Left lung (tissue), 10 donors: ENCODE results near the gene IMMP2L. TPM values are rescaled to one million over a fixed set of nuclear protein-coding genes. Genes with fewer than 3 reads are reported as not detected.

ENCODE experiments used
- ATAC-seq: fragments of 200-7000 bp; cut with Tn5 transposase; one replicate; pipeline ENCODE4 v1.9.1; 2020; ENCODE audit warnings: moderate library complexity
- DNase-seq, 4 donors: peaks; one replicate each; pipeline ENCODE4 v3.0.0-alpha.2; 2013 to 2020
- H3K27ac ChIP-seq, 2 donors: fragments of 200-600 bp; sonication (generic) in 1 of 2; one replicate each; pipeline versions ENCODE4 v1.5.0 to v1.8.0; 2020 to 2021
- H3K27me3 ChIP-seq, 2 donors: fragments of 200-600 bp; sonication (generic) in 1 of 2; one replicate each; pipeline versions ENCODE4 v1.5.0 to v1.8.0; 2020 to 2021
- H3K36me3 ChIP-seq, 2 donors: fragments of 200-600 bp; sonication (generic) in 1 of 2; one replicate each; pipeline versions ENCODE4 v1.5.0 to v1.8.0; 2020 to 2021
- H3K4me1 ChIP-seq, 2 donors: fragments of 200-600 bp; one replicate each; pipeline ENCODE4 v1.8.0; 2021
- H3K4me3 ChIP-seq, 2 donors: fragments of 200-600 bp; sonication (generic) in 1 of 2; one replicate each; pipeline versions ENCODE4 v1.5.0 to v1.8.0; 2020 to 2021; ENCODE audit warnings: mild to moderate bottlenecking in 1 of 2
- H3K9me3 ChIP-seq, 2 donors: fragments of 200-600 bp; sonication (generic) in 1 of 2; one replicate each; pipeline versions ENCODE4 v1.5.0 to v1.8.0; 2020 to 2021
- intact Hi-C, 2 donors: fragments of 100-400 bp; cut with DNase I; formaldehyde crosslinking; loops; one replicate each; pipeline versions ENCODE4 v1.11.2 to v1.14.2; 2022
- polyA plus RNA-seq, 6 donors: library from polyadenylated mRNA; unstranded; fragments of 120-200 nt; gene quantifications; one replicate each; pipeline ENCODE4 v1.2.1, GENCODE V29; 2013; ENCODE audit not compliant: insufficient read length in 6 of 6
- total RNA-seq, 2 donors: library from RNA; stranded (reverse); fragmentation: NEBNext Ultra II Directional; extraction: Animal tissue kit (Norgen Biotek cat#: 25700); gene quantifications; one replicate each; pipeline ENCODE4 v1.2.1, GENCODE V29; 2021
- TF ChIP-seq, protein P1 (sequence below), 2 donors: fragments of 200-600 bp; sonication (generic) in 1 of 2; IDR thresholded peaks; one replicate each; pipeline versions ENCODE4 v1.5.0 to v1.8.0; 2021; ENCODE audit warnings: antibody characterized with exemption in 2 of 2
- donor health status: DM: no; HTN: yes; CAD: no.
- donor health status: DM: no; HTN: no; CAD: no.

IMMP2L gene
- total and polyA plus RNA-seq, 8 donors = 10.3 to 30.1 (median 25.7) TPM

- no peaks in the 10 kb centered on the region for H3K27me3 ChIP-seq
- no peak overlapping the region for H3K27ac ChIP-seq
- ATAC-seq (no peak), DNase-seq (no peak)
- H3K9me3 ChIP-seq = peaks cover 0 to 4% of the 10 kb centered on the region in 2 donors
- no peaks in the 10 kb centered on the region for H3K36me3 ChIP-seq
- TF ChIP-seq, protein P1, sequence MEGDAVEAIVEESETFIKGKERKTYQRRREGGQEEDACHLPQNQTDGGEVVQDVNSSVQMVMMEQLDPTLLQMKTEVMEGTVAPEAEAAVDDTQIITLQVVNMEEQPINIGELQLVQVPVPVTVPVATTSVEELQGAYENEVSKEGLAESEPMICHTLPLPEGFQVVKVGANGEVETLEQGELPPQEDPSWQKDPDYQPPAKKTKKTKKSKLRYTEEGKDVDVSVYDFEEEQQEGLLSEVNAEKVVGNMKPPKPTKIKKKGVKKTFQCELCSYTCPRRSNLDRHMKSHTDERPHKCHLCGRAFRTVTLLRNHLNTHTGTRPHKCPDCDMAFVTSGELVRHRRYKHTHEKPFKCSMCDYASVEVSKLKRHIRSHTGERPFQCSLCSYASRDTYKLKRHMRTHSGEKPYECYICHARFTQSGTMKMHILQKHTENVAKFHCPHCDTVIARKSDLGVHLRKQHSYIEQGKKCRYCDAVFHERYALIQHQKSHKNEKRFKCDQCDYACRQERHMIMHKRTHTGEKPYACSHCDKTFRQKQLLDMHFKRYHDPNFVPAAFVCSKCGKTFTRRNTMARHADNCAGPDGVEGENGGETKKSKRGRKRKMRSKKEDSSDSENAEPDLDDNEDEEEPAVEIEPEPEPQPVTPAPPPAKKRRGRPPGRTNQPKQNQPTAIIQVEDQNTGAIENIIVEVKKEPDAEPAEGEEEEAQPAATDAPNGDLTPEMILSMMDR (IDR thresholded peaks at IDR 0.05) = no peak
- intact Hi-C loops = no loop called here
- H3K4me3 ChIP-seq = no peak overlapping the region
- H3K4me1 ChIP-seq = no peaks in the 10 kb centered on the region
These were observed 842.6 kb downstream of the IMMP2L start for GRCh38 chr7:110719741-110720140.

DNA sequence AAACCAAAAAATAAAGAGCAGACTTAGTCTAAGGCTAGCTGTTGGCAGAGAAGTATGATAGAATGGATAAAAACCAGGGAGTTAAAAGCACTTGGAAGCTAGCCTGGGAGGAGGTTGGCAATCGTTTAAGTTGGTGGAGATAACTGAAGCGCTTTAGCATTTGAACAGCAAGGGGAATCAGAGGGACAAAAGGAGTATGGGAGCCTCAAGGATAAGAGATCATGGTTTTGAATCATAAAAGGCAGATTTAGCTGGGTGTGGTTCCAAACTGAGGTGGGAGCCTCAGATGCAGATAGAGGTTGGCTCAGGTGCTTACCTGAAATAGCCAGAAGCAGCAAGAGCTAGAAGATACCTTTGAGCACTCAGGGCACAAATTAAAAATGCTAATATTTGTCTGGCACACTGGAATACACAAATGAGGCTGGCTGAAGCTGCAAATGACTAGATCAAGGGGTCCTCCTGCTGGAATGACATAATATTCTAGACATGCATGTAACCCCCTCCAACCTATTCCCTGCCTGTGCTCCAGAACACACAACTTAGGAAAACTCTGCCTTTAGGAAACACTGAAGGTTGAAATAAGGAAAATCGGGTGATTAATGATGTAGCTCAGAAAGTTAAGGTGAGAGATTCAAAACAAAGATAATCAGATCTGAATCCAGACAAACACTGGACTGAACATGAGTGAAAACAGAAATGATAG lies 843.6 kb downstream of the IMMP2L start:
- no peak overlapping the region for H3K4me3 ChIP-seq
- H3K27me3 ChIP-seq = no peaks in the 10 kb centered on the region
- intact Hi-C loops = no loop called here
- TF ChIP-seq, protein P1 (IDR thresholded peaks at IDR 0.05) = no peak
- no peak overlapping the region for H3K27ac ChIP-seq
- ATAC-seq (no peak), DNase-seq (no peak)
- no peaks in the 10 kb centered on the region for H3K36me3 ChIP-seq
- H3K4me1 ChIP-seq = no peaks in the 10 kb centered on the region
- H3K9me3 ChIP-seq = peaks cover 0 to 4% of the 10 kb centered on the region in 2 donors

GRCh38 chr7:110704225-110704624 lies 858.1 kb downstream of the IMMP2L start:
- H3K27me3 ChIP-seq = no peaks in the 10 kb centered on the region
- ATAC-seq = peak; percentile 27
- no peaks in the 10 kb centered on the region for H3K36me3 ChIP-seq
- intact Hi-C loops = no loop called here
- H3K4me3 ChIP-seq = no peak overlapping the region
- H3K4me1 ChIP-seq = no peaks in the 10 kb centered on the region
- DNase-seq = no peak
- H3K27ac ChIP-seq = no peak overlapping the region
- TF ChIP-seq, protein P1 (IDR thresholded peaks at IDR 0.05) = no peak
- no peaks in the 10 kb centered on the region for H3K9me3 ChIP-seq

DNA sequence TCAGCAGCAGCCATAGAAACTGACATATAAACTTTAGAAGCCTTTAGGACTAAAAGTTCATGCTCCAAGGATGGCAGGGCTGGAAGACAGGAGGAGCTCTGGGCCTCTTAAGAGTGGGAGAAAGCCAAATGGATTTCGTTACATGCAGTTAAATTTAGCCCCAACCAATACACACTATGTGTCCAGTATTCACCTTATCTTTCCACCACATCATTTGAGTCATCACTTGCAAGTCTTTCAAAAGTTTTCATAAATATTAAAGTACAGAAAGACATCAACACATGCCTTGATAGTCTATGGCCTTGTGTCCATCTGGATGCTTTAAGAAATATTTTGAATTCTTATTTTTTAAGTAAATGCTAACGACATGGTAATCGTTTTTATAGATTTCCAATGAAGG lies 863.7 kb downstream of the IMMP2L start:
- intact Hi-C loops = no loop called here
- Histone ChIP-seq H3K4me3 (no peak overlapping the region), H3K36me3 (no peaks in the 10 kb centered on the region), H3K4me1 (no peaks in the 10 kb centered on the region), H3K9me3 (no peaks in the 10 kb centered on the region), H3K27ac (no peak overlapping the region), H3K27me3 (no peaks in the 10 kb centered on the region)
- ATAC-seq (no peak), DNase-seq (no peak)
- TF ChIP-seq, protein P1 (IDR thresholded peaks at IDR 0.05) = no peak

DNA sequence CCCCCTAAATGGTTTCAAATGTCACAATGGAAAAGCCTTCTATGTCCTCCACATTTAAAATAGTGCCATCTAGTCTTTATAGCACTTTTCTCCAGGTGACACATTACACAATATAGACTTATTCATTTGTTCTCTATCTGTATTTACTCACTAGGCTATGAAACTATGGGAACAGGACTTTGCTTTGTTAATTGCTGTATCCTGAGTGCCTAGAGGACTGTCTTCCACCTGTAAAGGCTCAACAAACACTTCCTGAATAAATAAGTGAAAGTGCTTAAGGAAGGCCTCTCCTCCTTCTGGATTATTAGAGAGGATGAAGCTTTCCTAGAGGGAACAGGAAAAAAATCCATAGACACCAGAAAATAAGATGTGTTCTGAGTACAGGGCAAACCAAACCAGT lies 868.9 kb downstream of the IMMP2L start:
- no peaks in the 10 kb centered on the region for H3K27me3 ChIP-seq
- H3K36me3 ChIP-seq = no peaks in the 10 kb centered on the region
- no peaks in the 10 kb centered on the region for H3K4me1 ChIP-seq
- H3K27ac ChIP-seq = no peak overlapping the region
- ATAC-seq (peak; percentile 36), DNase-seq (no peak)
- no peak overlapping the region for H3K4me3 ChIP-seq
- H3K9me3 ChIP-seq = no peaks in the 10 kb centered on the region
- TF ChIP-seq, protein P1 (IDR thresholded peaks at IDR 0.05) = no peak
- intact Hi-C loops = no loop called here
